ENCODE data around the gene BAG2. TPM values are rescaled to one million over a fixed set of nuclear protein-coding genes. Genes with fewer than 3 reads are reported as not detected.

BAG2 gene
- total RNA-seq, 4 donors from 2014 or later, result 1.6 to 3.3 (median 2.1) TPM

Other genes starting within 250 kb of the BAG2 start
- gene BEND6, start 217.2 kb upstream of the BAG2 start, total RNA-seq, result not detected
- gene KIAA1586, start 125.6 kb upstream of the BAG2 start, total RNA-seq, result 10 to 100 TPM in 1 of 4 donors, 1 to 10 TPM in 3; 2.7 to 13.2 (median 4.9) TPM
- 100 to 1,000 TPM in 1 of 4 donors, 10 to 100 TPM in 3; 44.5 to 106 (median 54.9) TPM for gene ZNF451, start 82.1 kb upstream of the BAG2 start, total RNA-seq
- 10 to 100 TPM in 1 of 4 donors, 1 to 10 TPM in 3; 3.0 to 18.2 (median 5.0) TPM for gene RAB23, start 50.0 kb downstream of the BAG2 start, total RNA-seq
- 10 to 100 TPM in 1 of 4 donors, 1 to 10 TPM in 3; 4.9 to 19.8 (median 7.0) TPM for gene PRIM2, start 145.3 kb downstream of the BAG2 start, total RNA-seq